ENCODE data around the gene AUH. TPM values are rescaled to one million over a fixed set of nuclear protein-coding genes. Genes with fewer than 3 reads are reported as not detected.
A peak's percentile ranks its signal among the peaks of the same experiment; 100 is the strongest.

AUH gene
- total and polyA plus RNA-seq, 9 of the 15 experiments (the other 6 are each of a cell fraction or from before 2014, with no cell fraction given), result 3.4 to 29.0 (median 10.1) TPM

DNA sequence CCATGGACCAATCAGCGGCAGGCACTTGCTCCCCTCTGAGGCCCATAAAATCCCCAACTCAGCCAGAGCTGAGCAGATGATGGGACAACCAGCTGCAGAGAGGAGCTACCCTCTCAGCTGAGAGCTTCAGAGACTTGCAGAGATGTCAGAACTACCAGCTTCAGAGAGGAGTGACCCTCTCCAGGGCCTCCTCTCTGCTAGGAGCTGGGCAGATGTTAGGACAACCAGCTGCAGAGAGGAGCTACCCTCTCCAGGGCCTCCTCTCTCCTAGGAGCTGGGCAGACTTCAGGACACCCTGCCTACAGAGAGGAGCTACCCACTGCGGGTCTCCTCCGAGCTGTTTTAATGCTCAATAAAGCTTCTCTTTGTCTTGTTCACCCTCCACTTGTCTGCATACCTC is 3.0 kb upstream of the AUH start:
- Histone ChIP-seq H3K27ac (ENCODE audit: extremely low read depth, low read depth, low read length) (no peak overlapping the region), H3K4me1 (replicated peaks in 1 of 2; ENCODE audit: control insufficient read depth in 2 of 2, insufficient read depth in 2 of 2, low read length in 2 of 2) (peaks cover 12 to 13% of the 10 kb centered on the region in 2 experiments; a peak in 3 of 5 replicates), H3K9me1 (ENCODE audit: control insufficient read depth, insufficient read depth, low read length) (no peaks in the 10 kb centered on the region), H3K9ac (ENCODE audit: insufficient read depth in 1 of 2, low read depth in 2 of 2, low read length in 2 of 2) (no peak overlapping the region), H3K4me2 (ENCODE audit: insufficient read depth, low read length) (no peak overlapping the region), H2AFZ (ENCODE audit: low read depth, low read length) (no peak overlapping the region), H3K4me3 (no peak overlapping the region), H3K79me2 (ENCODE audit: control insufficient read depth, insufficient read depth, low read length) (peaks cover 20% of the 10 kb centered on the region), H3K9me3 (replicated peaks; ENCODE audit: control insufficient read depth, insufficient read depth, low read depth, low read length) (peaks cover 8% of the 10 kb centered on the region), H4K20me1 (replicated peaks; ENCODE audit: control insufficient read depth, insufficient read depth, low read length) (no peaks in the 10 kb centered on the region), H3K27me3 (ENCODE audit: control insufficient read depth in 2 of 2, insufficient read depth in 2 of 2, low read length in 2 of 2) (no peaks in the 10 kb centered on the region), H3K36me3 (ENCODE audit: control insufficient read depth, insufficient read depth, low read length) (peaks cover 4% of the 10 kb centered on the region)
- BruUV-seq (replicated peaks), result no TSS peak
- ATAC-seq (no peak), DNase-seq (ENCODE audit: extremely low read depth in 1 of 4, low spot score in 3 of 4) (peak in 1 of 4 experiments; percentile 12), FAIRE-seq (no peak)
- ChIA-PET POLR2A (interaction anchor here (0.9 kb wide), 1 partner anchor 10 kb away, joined by 3 read pairs; no protein-coding TSS in a partner anchor), CTCF (ENCODE audit: low intra/inter-chr PET ratio) (no interaction called here)
- intact Hi-C loops (cut with micrococcal nuclease), result no loop called here
- in situ Hi-C loops (cut with MboI), result loop anchor here (5.0 kb wide), 1 partner anchor 58 kb away; the partner anchor contains the start of gene NFIL3
- WGBS (ENCODE audit: insufficient coverage, low coverage, missing lambda C conversion rate), result 25% methylated on average over 3 of the region's 3 CpGs
- TF ChIP-seq ZNF584 (CRISPR knock-in tag; IDR thresholded peaks at IDR 0.05; ENCODE audit: low read depth) (no peak), ZNF239 (CRISPR knock-in tag; IDR thresholded peaks at IDR 0.05) (no peak), NEUROD1 (IDR thresholded peaks at IDR 0.05; ENCODE audit: borderline replicate concordance, low read depth, low read length, partially characterized antibody) (no peak), ZNF507 (tag; conservative IDR thresholded peaks at IDR 0.05) (no peak), FOXA3 (CRISPR knock-in tag; conservative IDR thresholded peaks at IDR 0.05 in 1 of 2, IDR thresholded peaks at IDR 0.05 in 1 of 2) (no peak), KDM5B (IDR thresholded peaks at IDR 0.05; ENCODE audit: insufficient replicate concordance, low read depth, low read length) (no peak), SRSF9 (IDR thresholded peaks at IDR 0.05; ENCODE audit: borderline replicate concordance, low read depth, low read length) (no peak), CBX2 (IDR thresholded peaks at IDR 0.05; ENCODE audit: insufficient read depth, low read length, poor library complexity, severe bottlenecking) (no peak), DPF2 (IDR thresholded peaks at IDR 0.05) (no peak), ZNF445 (CRISPR knock-in tag; IDR thresholded peaks at IDR 0.05; ENCODE audit: low read depth) (no peak), EP300 (IDR thresholded peaks at IDR 0.05; ENCODE audit: low read length) (no peak), TRIM28 (IDR thresholded peaks at IDR 0.05) (peak; percentile 96), CBX8 (IDR thresholded peaks at IDR 0.05; ENCODE audit: borderline replicate concordance, extremely low read depth, low read depth, low read length, poor library complexity, severe bottlenecking) (no peak), ZKSCAN1 (IDR thresholded peaks at IDR 0.05; ENCODE audit: low read depth, low read length) (no peak), CXXC5 (CRISPR knock-in tag; IDR thresholded peaks at IDR 0.05) (no peak)
- TF ChIP-seq, protein P1, sequence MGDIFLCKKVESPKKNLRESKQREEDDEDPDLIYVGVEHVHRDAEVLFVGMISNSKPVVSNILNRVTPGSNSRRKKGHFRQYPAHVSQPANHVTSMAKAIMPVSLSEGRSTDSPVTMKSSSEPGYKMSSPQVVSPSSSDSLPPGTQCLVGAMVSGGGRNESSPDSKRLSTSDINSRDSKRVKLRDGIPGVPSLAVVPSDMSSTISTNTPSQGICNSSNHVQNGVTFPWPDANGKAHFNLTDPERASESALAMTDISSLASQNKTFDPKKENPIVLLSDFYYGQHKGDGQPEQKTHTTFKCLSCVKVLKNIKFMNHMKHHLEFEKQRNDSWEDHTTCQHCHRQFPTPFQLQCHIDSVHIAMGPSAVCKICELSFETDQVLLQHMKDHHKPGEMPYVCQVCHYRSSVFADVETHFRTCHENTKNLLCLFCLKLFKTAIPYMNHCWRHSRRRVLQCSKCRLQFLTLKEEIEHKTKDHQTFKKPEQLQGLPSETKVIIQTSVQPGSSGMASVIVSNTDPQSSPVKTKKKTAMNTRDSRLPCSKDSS (IDR thresholded peaks at IDR 0.05; ENCODE audit: low read depth, partially characterized antibody), result peak; percentile 92
- TF ChIP-seq, protein P2, sequence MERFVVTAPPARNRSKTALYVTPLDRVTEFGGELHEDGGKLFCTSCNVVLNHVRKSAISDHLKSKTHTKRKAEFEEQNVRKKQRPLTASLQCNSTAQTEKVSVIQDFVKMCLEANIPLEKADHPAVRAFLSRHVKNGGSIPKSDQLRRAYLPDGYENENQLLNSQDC (CRISPR knock-in tag; IDR thresholded peaks at IDR 0.05), result no peak
- TF ChIP-seq, protein P3, sequence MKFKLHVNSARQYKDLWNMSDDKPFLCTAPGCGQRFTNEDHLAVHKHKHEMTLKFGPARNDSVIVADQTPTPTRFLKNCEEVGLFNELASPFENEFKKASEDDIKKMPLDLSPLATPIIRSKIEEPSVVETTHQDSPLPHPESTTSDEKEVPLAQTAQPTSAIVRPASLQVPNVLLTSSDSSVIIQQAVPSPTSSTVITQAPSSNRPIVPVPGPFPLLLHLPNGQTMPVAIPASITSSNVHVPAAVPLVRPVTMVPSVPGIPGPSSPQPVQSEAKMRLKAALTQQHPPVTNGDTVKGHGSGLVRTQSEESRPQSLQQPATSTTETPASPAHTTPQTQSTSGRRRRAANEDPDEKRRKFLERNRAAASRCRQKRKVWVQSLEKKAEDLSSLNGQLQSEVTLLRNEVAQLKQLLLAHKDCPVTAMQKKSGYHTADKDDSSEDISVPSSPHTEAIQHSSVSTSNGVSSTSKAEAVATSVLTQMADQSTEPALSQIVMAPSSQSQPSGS (CRISPR knock-in tag; IDR thresholded peaks at IDR 0.05), result no peak
- TF ChIP-seq, protein P4, sequence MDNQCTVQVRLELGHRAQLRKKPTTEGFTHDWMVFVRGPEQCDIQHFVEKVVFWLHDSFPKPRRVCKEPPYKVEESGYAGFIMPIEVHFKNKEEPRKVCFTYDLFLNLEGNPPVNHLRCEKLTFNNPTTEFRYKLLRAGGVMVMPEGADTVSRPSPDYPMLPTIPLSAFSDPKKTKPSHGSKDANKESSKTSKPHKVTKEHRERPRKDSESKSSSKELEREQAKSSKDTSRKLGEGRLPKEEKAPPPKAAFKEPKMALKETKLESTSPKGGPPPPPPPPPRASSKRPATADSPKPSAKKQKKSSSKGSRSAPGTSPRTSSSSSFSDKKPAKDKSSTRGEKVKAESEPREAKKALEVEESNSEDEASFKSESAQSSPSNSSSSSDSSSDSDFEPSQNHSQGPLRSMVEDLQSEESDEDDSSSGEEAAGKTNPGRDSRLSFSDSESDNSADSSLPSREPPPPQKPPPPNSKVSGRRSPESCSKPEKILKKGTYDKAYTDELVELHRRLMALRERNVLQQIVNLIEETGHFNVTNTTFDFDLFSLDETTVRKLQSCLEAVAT (IDR thresholded peaks at IDR 0.05), result no peak

Data from K562 (cell line).